ENCODE results near the gene SPINK8. TPM values are rescaled to one million over a fixed set of nuclear protein-coding genes. Genes with fewer than 3 reads are reported as not detected.

SPINK8 gene
- total and polyA plus RNA-seq, 2 of the 8 experiments (the other 6 are each of a cell fraction or from before 2014, with no cell fraction given) = 0.29 TPM; not detected in 1

DNA sequence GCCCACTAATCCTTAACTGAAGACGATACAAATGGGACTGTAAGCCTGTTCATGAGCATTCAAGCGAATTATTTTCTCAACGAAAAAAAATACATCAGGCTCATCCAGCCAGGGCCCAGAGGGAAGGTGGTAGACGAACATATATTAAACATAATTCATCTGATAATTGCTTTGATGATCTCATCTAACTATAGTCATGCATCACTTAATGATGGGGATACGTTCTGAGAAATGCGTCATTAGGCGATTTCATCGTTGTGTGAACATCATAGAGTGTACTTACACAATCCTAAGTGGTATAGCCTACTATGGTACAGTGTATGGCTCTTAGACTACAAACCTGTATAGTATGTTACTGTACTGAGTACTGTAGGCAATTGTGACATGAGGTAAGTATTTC is 10.0 kb upstream of the SPINK8 start:
- H3K18ac ChIP-seq (ENCODE audit: extremely low read depth, low read length) = no peak overlapping the region
- no peak overlapping the region for H3K56ac ChIP-seq (replicated peaks; ENCODE audit: insufficient read length, low read depth, low read length)
- H4K8ac ChIP-seq (ENCODE audit: extremely low read depth, insufficient read depth, low read length) = no peak overlapping the region
- no peak overlapping the region for H2BK12ac ChIP-seq (ENCODE audit: low read depth, low read length)
- H3K23ac ChIP-seq (ENCODE audit: insufficient read length) = no peak overlapping the region
- CTCF ChIA-PET (ENCODE audit: partially characterized antibody) = interaction anchor here (0.6 to 1.5 kb wide), 5 partner anchors 13 to 389 kb away, joined by 3 to 10 read pairs (median 3); no protein-coding TSS in a partner anchor
- no peaks in the 10 kb centered on the region for H4K20me1 ChIP-seq (replicated peaks in 1 of 2; ENCODE audit: control insufficient read depth in 1 of 2, insufficient read depth in 2 of 2, low read length in 2 of 2)
- H3K79me2 ChIP-seq (ENCODE audit: control insufficient read depth in 1 of 2, insufficient read depth in 2 of 2, low read length in 2 of 2) = no peaks in the 10 kb centered on the region
- H2AK5ac ChIP-seq (ENCODE audit: low read depth, low read length) = no peak overlapping the region
- no peak for FAIRE-seq
- TF ChIP-seq ASH2L (IDR thresholded peaks at IDR 0.05; ENCODE audit: low read length) = no peak
- TF ChIP-seq TCF12 (IDR thresholded peaks at IDR 0.05; ENCODE audit: low read depth, low read length) = no peak
- TF ChIP-seq, protein P1, sequence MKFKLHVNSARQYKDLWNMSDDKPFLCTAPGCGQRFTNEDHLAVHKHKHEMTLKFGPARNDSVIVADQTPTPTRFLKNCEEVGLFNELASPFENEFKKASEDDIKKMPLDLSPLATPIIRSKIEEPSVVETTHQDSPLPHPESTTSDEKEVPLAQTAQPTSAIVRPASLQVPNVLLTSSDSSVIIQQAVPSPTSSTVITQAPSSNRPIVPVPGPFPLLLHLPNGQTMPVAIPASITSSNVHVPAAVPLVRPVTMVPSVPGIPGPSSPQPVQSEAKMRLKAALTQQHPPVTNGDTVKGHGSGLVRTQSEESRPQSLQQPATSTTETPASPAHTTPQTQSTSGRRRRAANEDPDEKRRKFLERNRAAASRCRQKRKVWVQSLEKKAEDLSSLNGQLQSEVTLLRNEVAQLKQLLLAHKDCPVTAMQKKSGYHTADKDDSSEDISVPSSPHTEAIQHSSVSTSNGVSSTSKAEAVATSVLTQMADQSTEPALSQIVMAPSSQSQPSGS (IDR thresholded peaks at IDR 0.05; ENCODE audit: low read length) = no peak
- no peak for TF ChIP-seq JUND (IDR thresholded peaks at IDR 0.05; ENCODE audit: low read length)
- TF ChIP-seq MAFK (IDR thresholded peaks at IDR 0.05; ENCODE audit: low read depth, low read length) = no peak
- TF ChIP-seq BACH1 (IDR thresholded peaks at IDR 0.05; ENCODE audit: low read length) = no peak
- TF ChIP-seq SP1 (IDR thresholded peaks at IDR 0.05; ENCODE audit: low read depth, low read length) = no peak
- TF ChIP-seq YY1 (IDR thresholded peaks at IDR 0.05; ENCODE audit: low read depth, low read length) = no peak
- H3K27ac ChIP-seq (ENCODE audit: low read depth, low read length) = no peak overlapping the region
- no peak overlapping the region for H4K91ac ChIP-seq (replicated peaks; ENCODE audit: insufficient read length, low read length)
- H3K4me3 ChIP-seq (ENCODE audit: extremely low read depth in 1 of 4, insufficient read depth in 2 of 4, low read depth in 3 of 4, low read length in 4 of 4) = no peak overlapping the region
- no peaks in the 10 kb centered on the region for H3K23me2 ChIP-seq (ENCODE audit: low read depth, low read length)
- POLR2A ChIA-PET (ENCODE audit: partially characterized antibody) = no interaction called here
- no peaks in the 10 kb centered on the region for H3K27me3 ChIP-seq (replicated peaks in 1 of 4; ENCODE audit: control insufficient read depth in 3 of 4, extremely low read depth in 1 of 4, insufficient read depth in 3 of 4, low read length in 3 of 4)
- no peak overlapping the region for H2BK120ac ChIP-seq (replicated peaks; ENCODE audit: low read depth, low read length)
- H3K4me1 ChIP-seq (replicated peaks in 1 of 4; ENCODE audit: control insufficient read depth in 3 of 4, insufficient read depth in 4 of 4, low read length in 3 of 4) = no peaks in the 10 kb centered on the region
- no peak overlapping the region for H3K14ac ChIP-seq (ENCODE audit: insufficient read length)
- H2AFZ ChIP-seq (ENCODE audit: low read length) = no peak overlapping the region
- H3K79me1 ChIP-seq (ENCODE audit: low read depth, low read length) = no peaks in the 10 kb centered on the region
- DNase-seq (ENCODE audit: low read depth in 1 of 2, low spot score in 2 of 2) = no peak
- no peak overlapping the region for H4K5ac ChIP-seq (ENCODE audit: insufficient read length, low read depth, low read length)
- H3K4ac ChIP-seq (replicated peaks; ENCODE audit: insufficient read length, low read depth, low read length) = no peak overlapping the region
- H3K9me3 ChIP-seq (ENCODE audit: insufficient read depth in 2 of 2, low read depth in 1 of 2, low read length in 1 of 2) = no peaks in the 10 kb centered on the region
- WGBS, 2 experiments (ENCODE audit: extremely low coverage in 1 of 2, insufficient coverage in 1 of 2, insufficient read length in 1 of 2, insufficient replicate concordance in 2 of 2, low coverage in 1 of 2, low lambda C conversion rate in 2 of 2, missing lambda C conversion rate in 1 of 2) = 86% methylated on average over 8 of the region's 8 CpGs; no CpG with 5 or more reads in 1 of the 2 experiments
- H3K9ac ChIP-seq (replicated peaks in 1 of 4; ENCODE audit: extremely low read depth in 1 of 4, low read depth in 3 of 4, low read length in 3 of 4) = no peak overlapping the region
- no peak overlapping the region for H3K4me2 ChIP-seq (ENCODE audit: insufficient read depth in 1 of 2, low read depth in 2 of 2, low read length in 2 of 2)
- no peak overlapping the region for H2BK15ac ChIP-seq (ENCODE audit: low read length)
- no peak overlapping the region for H2BK5ac ChIP-seq (ENCODE audit: low read depth, low read length)
- no peaks in the 10 kb centered on the region for H3K36me3 ChIP-seq (ENCODE audit: control insufficient read depth in 2 of 4, insufficient read depth in 4 of 4, low read length in 3 of 4)
- H2BK20ac ChIP-seq (ENCODE audit: low read length) = no peak overlapping the region
